GM12878 (cell line): Measurements from ENCODE around the gene ADAM19. TPM values are rescaled to one million over a fixed set of nuclear protein-coding genes. Genes with fewer than 3 reads are reported as not detected.

Source experiments
- ATAC-seq: fragments of 200-7000 bp; cut with Tn5 transposase; 3 replicates; pipeline ENCODE4 v1.9.1; 2020; ENCODE audit warnings: mild to moderate bottlenecking, moderate library complexity
- BruUV-seq: library from RNA; stranded (reverse); fragments of 400-500 nt; replicated peaks from 2 replicates; lab custom pipeline; 2021; lab: Mats Ljungman, UMichigan
- CTCF ChIA-PET: fragments of 300-600 bp; sonication (Branson Sonifier 250); formaldehyde crosslinking; extraction: SDS; loops from one replicate; lab custom pipeline; 2021; ENCODE audit warnings: inconsistent platforms; lab: Yijun Ruan, JAX
- POLR2A ChIA-PET: fragments of 350-600 bp; formaldehyde crosslinking; extraction: SDS; loops from one replicate; lab custom pipeline; 2021; ENCODE audit warnings: inconsistent platforms; lab: Charles Lee
- RAD21 ChIA-PET: fragments of 300-600 bp; sonication (Branson Sonifier 250); formaldehyde crosslinking; loops from one replicate; lab custom pipeline; 2023; ENCODE audit warnings: antibody characterized with exemption; ENCODE audit not compliant: unreplicated experiment; lab: Charles Lee
- SMC1A ChIA-PET: fragments of 300-600 bp; sonication (Branson Sonifier 250); formaldehyde crosslinking; loops from one replicate; lab custom pipeline; 2023; ENCODE audit not compliant: unreplicated experiment, uncharacterized antibody; lab: Charles Lee
- DNase-seq: peaks from one replicate; pipeline ENCODE4 v3.0.0-alpha.2; 2011; ENCODE audit warnings: low read depth, low spot score
- FAIRE-seq: peaks from 3 replicates; lab custom pipeline; 2011; peaks lifted over from hg19 to GRCh38; lab: Jason Lieb, UNC
- H2AFZ ChIP-seq: 2 replicates; pipeline ENCODE4 v1.6.0; 2011; ENCODE audit warnings: low read depth, low read length, control low read depth; ENCODE audit not compliant: control insufficient read depth
- H3K27ac ChIP-seq: 2 replicates; pipeline ENCODE4 v1.5.1; 2011; ENCODE audit warnings: control low read depth; ENCODE audit not compliant: control insufficient read depth, insufficient read depth
- H3K27me3 ChIP-seq, 2 experiments: replicated peaks in 1 of 2; 2 replicates each; pipeline versions ENCODE4 v1.6.0 to v1.6.1; 2011; ENCODE audit warnings: low read length in 1 of 2; ENCODE audit not compliant: control insufficient read depth in 2 of 2, insufficient read depth in 2 of 2
- H3K36me3 ChIP-seq, 2 experiments: 2 replicates each; pipeline ENCODE4 v1.5.1; 2011; ENCODE audit warnings: low read length in 1 of 2; ENCODE audit not compliant: control insufficient read depth in 2 of 2, insufficient read depth in 2 of 2
- H3K4me1 ChIP-seq: 2 replicates; pipeline ENCODE4 v1.6.1; 2011; ENCODE audit warnings: mild to moderate bottlenecking, low read length, moderate library complexity, mixed read lengths; ENCODE audit not compliant: control insufficient read depth, insufficient read depth
- H3K4me2 ChIP-seq: 2 replicates; pipeline ENCODE4 v1.6.0; 2011; ENCODE audit warnings: control low read depth; ENCODE audit not compliant: control insufficient read depth, insufficient read depth
- H3K4me3 ChIP-seq: fragments of 200-600 bp; sonication (generic); 2 replicates; pipeline ENCODE4 v1.5.1; 2016
- H3K79me2 ChIP-seq: 2 replicates; pipeline ENCODE4 v1.6.0; 2011; ENCODE audit warnings: low read length; ENCODE audit not compliant: control insufficient read depth, insufficient read depth
- H3K9ac ChIP-seq: 2 replicates; pipeline ENCODE4 v1.8.0; 2011; ENCODE audit warnings: low read length, control low read depth, mixed read lengths; ENCODE audit not compliant: control insufficient read depth, insufficient read depth
- H3K9me3 ChIP-seq: replicated peaks from 3 replicates; pipeline ENCODE4 v1.5.1; 2011; ENCODE audit warnings: mild to moderate bottlenecking, low read length; ENCODE audit not compliant: control insufficient read depth, insufficient read depth
- H4K20me1 ChIP-seq: 2 replicates; pipeline ENCODE4 v1.6.0; 2011; ENCODE audit not compliant: control insufficient read depth, insufficient read depth
- ASH2L ChIP-seq: fragments of 300-600, 200-600 bp; sonication (generic); IDR thresholded peaks from 2 replicates; pipeline ENCODE4 v1.6.1; 2017; ENCODE audit warnings: low read depth, mild to moderate bottlenecking, borderline replicate concordance
- BACH1 ChIP-seq: fragments of 450-650 bp; IDR thresholded peaks from 2 replicates; pipeline ENCODE4 v1.6.1; 2017; ENCODE audit warnings: mild to moderate bottlenecking, borderline replicate concordance
- CREM ChIP-seq: IDR thresholded peaks from 2 replicates; pipeline ENCODE4 v1.6.1; 2014; ENCODE audit warnings: antibody characterized with exemption, low read depth
- IKZF1 ChIP-seq: fragments of 450-650 bp; conservative IDR thresholded peaks from 2 replicates; pipeline ENCODE4 v1.6.1; 2017; ENCODE audit warnings: antibody characterized with exemption, mild to moderate bottlenecking
- IRF4 ChIP-seq: IDR thresholded peaks from 2 replicates; pipeline ENCODE4 v1.6.1; 2011; ENCODE audit warnings: low read depth, low read length
- JUNB ChIP-seq: IDR thresholded peaks from 2 replicates; pipeline ENCODE4 v1.6.1; 2016; ENCODE audit warnings: antibody characterized with exemption, mild to moderate bottlenecking
- NFIC ChIP-seq: IDR thresholded peaks from 2 replicates; pipeline ENCODE4 v1.6.1; 2012; ENCODE audit warnings: low read depth, mild to moderate bottlenecking, inconsistent platforms, low read length, moderate library complexity
- PAX5 ChIP-seq: IDR thresholded peaks from 2 replicates; pipeline ENCODE4 v1.6.1; 2011; ENCODE audit warnings: low read depth, low read length, borderline replicate concordance
- POLR2AphosphoS5 ChIP-seq: IDR thresholded peaks from 2 replicates; pipeline ENCODE4 v1.6.1; 2011; ENCODE audit warnings: mild to moderate bottlenecking, low read length, inconsistent platforms
- POU2F2 ChIP-seq: IDR thresholded peaks from 3 replicates; pipeline ENCODE4 v1.6.1; 2011; ENCODE audit warnings: low read depth, mild to moderate bottlenecking, low read length, borderline replicate concordance
- RAD51 ChIP-seq: fragments of 450-650 bp; IDR thresholded peaks from 2 replicates; pipeline ENCODE4 v1.6.1; 2016; ENCODE audit warnings: moderate library complexity, mild to moderate bottlenecking, inconsistent platforms
- RELA ChIP-seq: fragments of 450-650 bp; IDR thresholded peaks from 2 replicates; pipeline ENCODE4 v1.8.0; 2014; ENCODE audit warnings: borderline replicate concordance; ENCODE audit not compliant: partially characterized antibody
- SPI1 ChIP-seq: IDR thresholded peaks from 2 replicates; pipeline ENCODE4 v1.6.1; 2011; ENCODE audit warnings: low read depth, mild to moderate bottlenecking, low read length, moderate library complexity, borderline replicate concordance; ENCODE audit not compliant: insufficient read depth
- STAT1 ChIP-seq: fragments of 450-650 bp; conservative IDR thresholded peaks from 2 replicates; pipeline ENCODE4 v1.6.1; 2014; ENCODE audit warnings: antibody characterized with exemption, mild to moderate bottlenecking
- TCF7 ChIP-seq: IDR thresholded peaks from 2 replicates; pipeline ENCODE4 v1.6.1; 2014; ENCODE audit warnings: antibody characterized with exemption, borderline replicate concordance
- YBX1 ChIP-seq: fragments of 450-650 bp; IDR thresholded peaks from 2 replicates; pipeline ENCODE4 v1.6.1; 2016; ENCODE audit warnings: antibody characterized with exemption
- YY1 ChIP-seq: IDR thresholded peaks from 2 replicates; pipeline ENCODE4 v1.6.1; 2011; ENCODE audit warnings: low read depth, mild to moderate bottlenecking, low read length
- WGBS: methylation state at CpG from one replicate; pipeline ENCODE4 v1.1.6; 2016; ENCODE audit warnings: low lambda C conversion rate; ENCODE audit not compliant: insufficient replicate concordance, insufficient coverage; ENCODE audit errors: missing lambda C conversion rate; 5-methylcytosine and 5-hydroxymethylcytosine counted together
- in situ Hi-C: fragments of 300-500 bp; cut with MboI; formaldehyde crosslinking; loops from 9 replicates; pipeline ENCODE4 v1.14.3; 2018; ENCODE audit warnings: mixed read lengths
- intact Hi-C: fragments of 100-400 bp; cut with micrococcal nuclease; formaldehyde crosslinking; loops from one replicate; pipeline ENCODE4 v1.14.2; 2022; ENCODE audit not compliant: unreplicated experiment
- polyA plus RNA-seq, 11 experiments: library from polyadenylated mRNA; depleted of rRNA in 4 of 11; unstranded in 6 of 11; stranded (reverse) in 5 of 11; fragments of >200 nt; fragmentation: Nextera tagmentation in 4 of 11; fragmentation: Illumina TruSeq in 1 of 11; extraction: Ambion mirVana in 4 of 11; extraction: Trizol in 1 of 11; gene quantifications; 1 replicate in 1 of 11; 2 replicates in 10 of 11; pipeline versions ENCODE4 v1.2.1 to v1.2.3, GENCODE V29; 2011 to 2016; ENCODE audit warnings: inconsistent platforms in 2 of 11, missing spikeins in 2 of 11, low read depth in 1 of 11
- total RNA-seq, 4 experiments: library from RNA; depleted of rRNA in 3 of 4; stranded (reverse); fragments of >200 nt in 3 of 4; fragmentation: Illumina TruSeq in 1 of 4; extraction: Trizol in 1 of 4; gene quantifications; 2 replicates each; pipeline versions ENCODE4 v1.2.1 to v1.2.3, GENCODE V29; 2013 to 2021
- TF ChIP-seq, protein P1 (sequence below): fragments of 450-650 bp; IDR thresholded peaks from 2 replicates; pipeline ENCODE4 v1.6.1; 2017; ENCODE audit warnings: mild to moderate bottlenecking, low read depth, inconsistent platforms; ENCODE audit not compliant: poor library complexity, severe bottlenecking
- TF ChIP-seq, protein P2 (sequence below): IDR thresholded peaks from 2 replicates; pipeline ENCODE4 v1.6.1; 2011; ENCODE audit warnings: low read depth, mild to moderate bottlenecking, low read length, moderate library complexity, borderline replicate concordance; ENCODE audit errors: extremely low read depth
- TF ChIP-seq, protein P3 (sequence below): IDR thresholded peaks from 2 replicates; pipeline ENCODE4 v1.6.1; 2012; ENCODE audit warnings: low read depth, low read length, improper control_type of control experiment

Gene ADAM19
- total and polyA plus RNA-seq, 10 of the 15 experiments (the other 5 are each of a cell fraction or from before 2014, with no cell fraction given) = 16.0 to 92.8 (median 44.7) TPM

DNA sequence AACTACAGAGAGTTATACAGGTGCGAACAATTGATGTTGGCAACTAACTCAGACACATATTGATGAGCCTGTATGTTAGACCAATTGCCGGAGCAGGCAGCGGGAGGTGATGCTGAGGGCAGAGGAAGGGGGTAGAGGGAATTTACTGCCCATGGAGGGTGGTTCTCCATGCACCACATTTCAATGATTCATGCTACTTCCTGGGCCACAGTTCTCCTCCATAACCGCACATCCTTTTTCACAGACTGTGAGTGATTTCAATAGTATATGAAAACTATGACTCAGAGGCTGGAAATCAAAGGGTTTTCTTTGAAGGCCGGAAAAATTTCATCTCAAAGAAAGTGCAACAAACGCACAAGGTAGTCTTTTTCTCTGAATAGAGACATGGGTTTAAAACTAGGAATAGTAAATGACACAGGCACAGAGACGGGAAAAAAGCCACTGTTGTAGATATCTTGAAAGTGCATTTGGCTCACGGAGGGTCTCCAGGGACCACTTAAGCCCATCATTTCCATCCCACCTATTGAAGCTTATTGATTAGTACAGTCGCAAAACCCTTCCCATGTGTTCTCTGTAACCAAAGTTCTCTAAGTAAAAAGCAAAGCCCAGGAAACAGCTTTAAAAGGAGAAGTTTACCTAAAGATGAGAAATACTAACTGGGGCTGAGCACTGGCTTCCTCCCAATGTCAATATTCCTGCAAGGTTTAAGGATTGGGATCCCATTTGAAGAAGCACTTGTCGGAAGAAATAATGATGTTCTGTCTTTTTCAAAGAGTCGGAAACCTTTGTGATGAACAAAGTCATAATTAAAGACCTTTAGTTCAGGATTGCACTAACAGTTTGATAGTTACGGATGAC lies 28.0 kb upstream of the ADAM19 start:
- Histone ChIP-seq H3K79me2 (no peaks in the 10 kb centered on the region), H3K9me3 (no peaks in the 10 kb centered on the region; the same call in 2 of the 3 replicates), H3K27me3 (no peaks in the 10 kb centered on the region), H3K36me3 (no peaks in the 10 kb centered on the region), H3K4me2 (peak overlapping the region; percentile 44), H4K20me1 (no peaks in the 10 kb centered on the region), H3K4me1 (peaks cover 63% of the 10 kb centered on the region), H3K9ac (no peak overlapping the region), H3K4me3 (no peak overlapping the region; the same call in 1 of the 2 replicates), H2AFZ (no peak overlapping the region; the same call in 1 of the 2 replicates), H3K27ac (peak overlapping the region; percentile 49; the same call in 1 of the 2 replicates)
- FAIRE-seq (no peak), DNase-seq (no peak), ATAC-seq (peak; percentile 62)
- in situ Hi-C loops = no loop called here
- intact Hi-C loops = loop anchor here (1.0 kb wide), 1 partner anchor 83 kb away; no protein-coding TSS in a partner anchor
- 41% methylated on average over 12 of the region's 12 CpGs for WGBS
- no TSS peak for BruUV-seq
- CTCF ChIA-PET = interaction anchor here (1.6 kb wide), 1 partner anchor 9 kb away, joined by 3 read pairs; no protein-coding TSS in a partner anchor
- SMC1A ChIA-PET = interaction anchor here (1.0 to 1.4 kb wide), 3 partner anchors 9 to 99 kb away, joined by 3 to 5 read pairs (median 3); no protein-coding TSS in a partner anchor
- RAD21 ChIA-PET = interaction anchor here (1.0 to 1.4 kb wide), 4 partner anchors 9 to 84 kb away, joined by 3 to 4 read pairs (median 4); no protein-coding TSS in a partner anchor
- POLR2A ChIA-PET = interaction anchor here (1.3 kb wide), 1 partner anchor 9 kb away, joined by 3 read pairs; no protein-coding TSS in a partner anchor
- TF ChIP-seq RELA = no peak
- TF ChIP-seq ASH2L = no peak
- no peak for TF ChIP-seq YBX1
- peak; percentile 87 for TF ChIP-seq CREM
- TF ChIP-seq POU2F2 = 0 out of 3 replicates have a peak, but pooled peaks have one; percentile 45
- TF ChIP-seq IKZF1 = peak; percentile 97
- peak; percentile 99 for TF ChIP-seq NFIC
- peak; percentile 24; the same call in 1 of the 2 replicates for TF ChIP-seq SPI1
- TF ChIP-seq IRF4 = peak; percentile 88
- TF ChIP-seq, protein P1, sequence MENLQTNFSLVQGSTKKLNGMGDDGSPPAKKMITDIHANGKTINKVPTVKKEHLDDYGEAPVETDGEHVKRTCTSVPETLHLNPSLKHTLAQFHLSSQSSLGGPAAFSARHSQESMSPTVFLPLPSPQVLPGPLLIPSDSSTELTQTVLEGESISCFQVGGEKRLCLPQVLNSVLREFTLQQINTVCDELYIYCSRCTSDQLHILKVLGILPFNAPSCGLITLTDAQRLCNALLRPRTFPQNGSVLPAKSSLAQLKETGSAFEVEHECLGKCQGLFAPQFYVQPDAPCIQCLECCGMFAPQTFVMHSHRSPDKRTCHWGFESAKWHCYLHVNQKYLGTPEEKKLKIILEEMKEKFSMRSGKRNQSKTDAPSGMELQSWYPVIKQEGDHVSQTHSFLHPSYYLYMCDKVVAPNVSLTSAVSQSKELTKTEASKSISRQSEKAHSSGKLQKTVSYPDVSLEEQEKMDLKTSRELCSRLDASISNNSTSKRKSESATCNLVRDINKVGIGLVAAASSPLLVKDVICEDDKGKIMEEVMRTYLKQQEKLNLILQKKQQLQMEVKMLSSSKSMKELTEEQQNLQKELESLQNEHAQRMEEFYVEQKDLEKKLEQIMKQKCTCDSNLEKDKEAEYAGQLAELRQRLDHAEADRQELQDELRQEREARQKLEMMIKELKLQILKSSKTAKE = peak; percentile 79
- TF ChIP-seq, protein P2, sequence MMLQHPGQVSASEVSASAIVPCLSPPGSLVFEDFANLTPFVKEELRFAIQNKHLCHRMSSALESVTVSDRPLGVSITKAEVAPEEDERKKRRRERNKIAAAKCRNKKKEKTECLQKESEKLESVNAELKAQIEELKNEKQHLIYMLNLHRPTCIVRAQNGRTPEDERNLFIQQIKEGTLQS = no peak
- no peak for TF ChIP-seq POLR2AphosphoS5
- TF ChIP-seq PAX5 = peak; percentile 60; the same call in 1 of the 2 replicates
- TF ChIP-seq BACH1 = no peak
- TF ChIP-seq STAT1 = no peak
- peak; percentile 98 for TF ChIP-seq JUNB
- no peak for TF ChIP-seq RAD51
- TF ChIP-seq YY1 = no peak
- peak; percentile 89 for TF ChIP-seq TCF7
- TF ChIP-seq, protein P3, sequence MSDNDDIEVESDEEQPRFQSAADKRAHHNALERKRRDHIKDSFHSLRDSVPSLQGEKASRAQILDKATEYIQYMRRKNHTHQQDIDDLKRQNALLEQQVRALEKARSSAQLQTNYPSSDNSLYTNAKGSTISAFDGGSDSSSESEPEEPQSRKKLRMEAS = no peak
